ENCODE data around the gene GBA2. TPM values are rescaled to one million over a fixed set of nuclear protein-coding genes. Genes with fewer than 3 reads are reported as not detected.

The GBA2 gene
- total RNA-seq, 6 experiments from 2014 or later = 29.5 to 53.7 (median 35.2) TPM

DNA sequence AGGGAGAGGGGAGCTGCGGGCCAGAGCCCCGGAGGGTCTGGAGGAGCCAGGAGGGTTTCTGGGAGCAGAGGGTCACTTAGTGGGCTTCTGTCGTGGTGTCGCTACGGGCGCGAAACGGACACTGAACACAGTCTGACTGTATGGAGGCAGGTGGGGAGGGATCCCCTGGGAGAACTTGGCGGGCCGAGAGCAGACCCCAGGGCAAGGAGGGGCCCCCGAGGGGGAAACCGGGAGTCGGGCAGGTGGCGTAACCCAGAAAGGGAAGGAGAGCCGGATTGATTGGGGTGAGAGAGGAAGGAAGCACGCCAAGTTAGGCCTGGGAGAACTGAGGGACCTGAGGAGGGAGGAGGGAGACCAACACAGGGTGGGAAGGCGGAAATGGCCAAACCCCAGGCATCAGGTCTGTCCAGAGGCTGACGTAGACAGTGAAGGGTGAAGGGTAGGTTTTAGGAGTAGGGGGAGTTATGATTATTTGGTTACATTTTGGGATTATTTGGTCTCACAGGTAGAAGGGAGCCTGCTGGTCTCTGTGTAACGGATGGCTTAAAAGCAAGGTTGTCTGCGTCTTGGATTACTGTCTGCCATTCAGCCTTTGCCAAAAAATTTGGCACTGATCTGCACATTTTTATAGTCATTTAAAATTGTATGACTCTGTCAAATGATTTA lies 8.3 kb upstream of the GBA2 start:
- under 1% methylated on average over 13 of the region's 20 CpGs for WGBS (ENCODE audit: insufficient coverage, low coverage, low lambda C conversion rate, missing lambda C conversion rate)
- Histone ChIP-seq H3K36me3 (peaks cover 0 to 15% (median 7%) of the 10 kb centered on the region in 4 donors), H3K27ac (peak overlapping the region; percentile 72 to 93 (median 82)), H3K9me3 (no peaks in the 10 kb centered on the region), H3K27me3 (no peaks in the 10 kb centered on the region), H3K4me1 (peaks cover 0 to 18% (median 6%) of the 10 kb centered on the region in 4 donors), H3K4me3 (peak overlapping the region; percentile 61 to 68 (median 65))
- TF ChIP-seq POLR2A (IDR thresholded peaks at IDR 0.05) = peak; percentile 54
- TF ChIP-seq, protein P1, sequence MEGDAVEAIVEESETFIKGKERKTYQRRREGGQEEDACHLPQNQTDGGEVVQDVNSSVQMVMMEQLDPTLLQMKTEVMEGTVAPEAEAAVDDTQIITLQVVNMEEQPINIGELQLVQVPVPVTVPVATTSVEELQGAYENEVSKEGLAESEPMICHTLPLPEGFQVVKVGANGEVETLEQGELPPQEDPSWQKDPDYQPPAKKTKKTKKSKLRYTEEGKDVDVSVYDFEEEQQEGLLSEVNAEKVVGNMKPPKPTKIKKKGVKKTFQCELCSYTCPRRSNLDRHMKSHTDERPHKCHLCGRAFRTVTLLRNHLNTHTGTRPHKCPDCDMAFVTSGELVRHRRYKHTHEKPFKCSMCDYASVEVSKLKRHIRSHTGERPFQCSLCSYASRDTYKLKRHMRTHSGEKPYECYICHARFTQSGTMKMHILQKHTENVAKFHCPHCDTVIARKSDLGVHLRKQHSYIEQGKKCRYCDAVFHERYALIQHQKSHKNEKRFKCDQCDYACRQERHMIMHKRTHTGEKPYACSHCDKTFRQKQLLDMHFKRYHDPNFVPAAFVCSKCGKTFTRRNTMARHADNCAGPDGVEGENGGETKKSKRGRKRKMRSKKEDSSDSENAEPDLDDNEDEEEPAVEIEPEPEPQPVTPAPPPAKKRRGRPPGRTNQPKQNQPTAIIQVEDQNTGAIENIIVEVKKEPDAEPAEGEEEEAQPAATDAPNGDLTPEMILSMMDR (IDR thresholded peaks at IDR 0.05) = no peak
- DNase-seq (peak in 1 of 3 donors; percentile 47), ATAC-seq (peak; percentile 67 to 73 (median 71))
- intact Hi-C loops (cut with DNase I) = no loop called here

DNA sequence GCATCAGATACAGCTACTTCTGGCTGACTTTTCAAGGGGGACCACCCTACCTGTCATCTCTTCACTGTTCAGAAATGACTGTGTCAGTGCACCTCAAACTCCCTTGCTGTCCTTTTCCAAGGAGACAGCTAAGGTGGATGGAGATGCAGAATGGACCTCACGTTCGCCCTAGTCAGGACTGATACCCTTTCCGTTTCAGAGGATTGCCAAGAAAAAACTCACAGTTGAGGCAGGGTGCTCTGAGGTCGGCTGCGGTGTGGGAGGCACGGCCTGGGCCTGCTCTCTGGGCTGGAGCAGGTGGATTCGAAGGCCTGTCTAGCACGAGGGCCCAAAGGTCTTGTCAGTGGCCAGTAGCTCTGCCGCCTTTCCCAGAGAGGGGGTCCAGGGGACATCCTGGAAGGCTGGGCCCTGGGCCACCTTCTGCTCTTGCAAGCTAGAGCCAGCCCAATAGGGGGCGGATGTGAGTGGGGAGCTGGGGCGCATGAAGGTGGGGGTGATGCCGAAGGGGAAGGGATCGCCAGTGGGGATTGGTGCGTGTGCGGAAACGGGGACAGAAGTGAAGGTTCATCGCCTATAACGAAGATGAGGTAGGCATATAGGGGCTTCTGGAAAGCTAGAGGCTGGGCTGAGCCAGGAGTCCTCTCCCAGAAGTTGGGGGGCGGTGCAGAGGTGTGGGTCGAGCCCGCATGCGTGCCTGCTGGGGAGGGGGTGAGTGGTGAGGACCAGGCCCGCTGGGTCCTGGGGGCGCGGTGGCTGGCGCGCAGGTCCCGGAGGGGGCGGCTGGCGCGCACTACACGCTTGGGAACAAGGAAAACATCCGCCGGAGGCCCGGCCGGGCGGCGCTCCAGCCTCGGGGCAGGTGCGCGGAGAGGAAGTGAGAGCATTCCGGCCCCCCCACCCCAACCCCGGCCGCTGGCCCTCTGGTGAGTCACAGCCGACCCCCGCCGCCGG lies 7.5 kb upstream of the GBA2 start:
- Histone ChIP-seq H3K27ac (peak overlapping the region; percentile 72 to 93 (median 82)), H3K4me1 (peaks cover 0 to 18% (median 6%) of the 10 kb centered on the region in 4 donors), H3K4me3 (peak overlapping the region; percentile 61 to 68 (median 65)), H3K27me3 (no peaks in the 10 kb centered on the region), H3K9me3 (no peaks in the 10 kb centered on the region), H3K36me3 (peaks cover 0 to 23% (median 11%) of the 10 kb centered on the region in 4 donors)
- DNase-seq (peak; percentile 77 to 85 (median 78)), ATAC-seq (peak; percentile 83 to 86 (median 85))
- intact Hi-C loops (cut with DNase I) = no loop called here
- 10% methylated on average over 15 of the region's 48 CpGs for WGBS (ENCODE audit: insufficient coverage, low coverage, low lambda C conversion rate, missing lambda C conversion rate)
- TF ChIP-seq, protein P1 (IDR thresholded peaks at IDR 0.05) = peak; percentile 48 to 60 (median 52)
- TF ChIP-seq POLR2A (IDR thresholded peaks at IDR 0.05) = no peak

DNA sequence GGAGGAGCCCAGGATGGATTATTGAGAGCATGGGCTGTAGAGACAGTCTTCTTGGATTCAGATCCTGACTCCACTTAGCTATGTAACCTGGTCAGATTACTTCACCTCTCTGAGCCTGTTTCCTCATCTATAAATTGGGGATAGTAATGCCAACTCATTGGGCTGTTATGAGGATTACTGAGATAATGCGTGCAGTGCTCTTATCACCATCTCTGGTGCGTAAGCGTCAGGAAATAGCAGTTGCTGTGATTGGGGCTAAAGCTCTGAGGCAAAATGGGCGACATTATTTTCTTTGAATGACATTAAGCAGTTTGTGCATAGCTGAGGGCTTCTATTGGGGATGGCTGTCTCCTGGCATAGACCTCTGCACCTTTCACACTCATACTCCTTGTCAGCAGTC lies 6.0 kb upstream of the GBA2 start:
- H3K27me3 ChIP-seq = no peaks in the 10 kb centered on the region
- DNase-seq (no peak), ATAC-seq (no peak)
- H3K36me3 ChIP-seq = peaks cover 0 to 36% (median 14%) of the 10 kb centered on the region in 4 donors
- no peak for TF ChIP-seq POLR2A (IDR thresholded peaks at IDR 0.05)
- TF ChIP-seq, protein P1 (IDR thresholded peaks at IDR 0.05) = no peak
- no peak overlapping the region for H3K4me3 ChIP-seq
- 100% methylated on average over 4 of the region's 4 CpGs for WGBS (ENCODE audit: insufficient coverage, low coverage, low lambda C conversion rate, missing lambda C conversion rate)
- intact Hi-C loops (cut with DNase I) = no loop called here
- H3K9me3 ChIP-seq = no peaks in the 10 kb centered on the region
- peaks cover 0 to 21% (median 8%) of the 10 kb centered on the region in 4 donors for H3K4me1 ChIP-seq
- no peak overlapping the region for H3K27ac ChIP-seq

DNA sequence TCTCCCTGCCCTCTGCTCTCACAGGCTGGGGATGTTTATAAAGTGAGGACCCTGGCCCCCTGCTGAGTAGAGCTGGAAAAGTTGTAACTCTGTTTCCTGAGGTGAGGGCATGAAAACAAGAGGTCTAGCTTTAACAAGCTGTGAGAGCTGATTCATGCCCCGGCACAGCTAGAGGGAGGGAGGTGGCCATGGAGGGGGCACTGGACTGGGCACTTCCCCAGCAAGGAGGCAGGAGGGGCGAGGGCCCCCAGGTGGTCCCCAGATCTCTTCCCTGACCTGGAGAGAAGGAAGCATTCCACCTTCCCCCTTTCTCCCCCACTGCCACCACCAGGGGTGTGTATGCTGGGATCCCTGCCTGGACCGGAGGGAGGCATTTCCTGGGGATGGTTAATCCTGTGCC lies 5.2 kb upstream of the GBA2 start, which contains the start of gene MSMP:
Gene MSMP, minus strand, starts transcription at position 13 of the 400 bp plus-strand sequence. CDS start 147 bp downstream, outside the sequence.
- Histone ChIP-seq H3K36me3 (peaks cover 0 to 36% (median 14%) of the 10 kb centered on the region in 4 donors), H3K4me1 (peaks cover 0 to 24% (median 11%) of the 10 kb centered on the region in 4 donors), H3K27ac (no peak within 1 kb of the TSS), H3K4me3 (no peak within 1 kb of the TSS), H3K9me3 (no peaks in the 10 kb centered on the region), H3K27me3 (no peaks in the 10 kb centered on the region)
- DNase-seq = no peak
- intact Hi-C loops (cut with DNase I) = no loop called here
- no peak for TF ChIP-seq POLR2A (IDR thresholded peaks at IDR 0.05)
- TF ChIP-seq, protein P1 (IDR thresholded peaks at IDR 0.05) = no peak
- 60% methylated on average over 1 of the region's 3 CpGs for WGBS (ENCODE audit: insufficient coverage, low coverage, low lambda C conversion rate, missing lambda C conversion rate)
- no peak for ATAC-seq

All from right lobe of liver (tissue), 6 donors.